Pancreas (tissue), 10 donors: ENCODE results near the gene ACTG2. TPM values are rescaled to one million over a fixed set of nuclear protein-coding genes. Genes with fewer than 3 reads are reported as not detected.

Source experiments
- ATAC-seq, 4 donors: fragments of 200-7000 bp; cut with Tn5 transposase; one replicate each; pipeline versions ENCODE4 v1.8.0 to v1.9.1; 2020; ENCODE audit warnings: mild to moderate bottlenecking in 4 of 4, moderate library complexity in 4 of 4
- DNase-seq, 6 donors: peaks; one replicate each; pipeline ENCODE4 v3.0.0-alpha.2; 2020
- FAIRE-seq: peaks from 2 replicates; lab custom pipeline; 2012; peaks lifted over from hg19 to GRCh38; lab: Jason Lieb, UNC
- H3K27ac ChIP-seq, 4 donors: fragments of 200-600 bp; sonication (generic); 1 replicate in 3 of 4; 2 replicates in 1 of 4; pipeline versions ENCODE4 v1.5.0 to v1.8.0; 2020
- H3K27me3 ChIP-seq, 4 donors: fragments of 200-600 bp; one replicate each; pipeline ENCODE4 v1.8.0; 2021
- H3K36me3 ChIP-seq, 3 donors: fragments of 200-600 bp; sonication (generic) in 1 of 3; one replicate each; pipeline versions ENCODE4 v1.5.0 to v1.8.0; 2020 to 2021
- H3K4me1 ChIP-seq, 3 donors: fragments of 200-600 bp; one replicate each; pipeline ENCODE4 v1.8.0; 2021
- H3K4me3 ChIP-seq, 4 donors: fragments of 200-600 bp; sonication (generic) in 2 of 4; one replicate each; pipeline versions ENCODE4 v1.5.0 to v1.8.0; 2020 to 2021
- H3K9me3 ChIP-seq, 4 donors: fragments of 200-600 bp; one replicate each; pipeline ENCODE4 v1.8.0; 2021
- WGBS, 2 donors: extraction: QIAGEN DNeasy Blood & Tissue Kit; methylation state at CpG; one replicate each; pipeline ENCODE4 v1.1.7; 2013; 5-methylcytosine and 5-hydroxymethylcytosine counted together
- intact Hi-C, 3 donors: fragments of 100-400 bp; cut with DNase I; formaldehyde crosslinking; loops; one replicate each; pipeline versions ENCODE4 v1.11.1 to v1.14.2; 2022
- polyA plus RNA-seq, 2 donors: library from polyadenylated mRNA; stranded (reverse); fragments of 200-250 nt; gene quantifications; one replicate each; pipeline ENCODE4 v1.2.3, GENCODE V29; 2013
- total RNA-seq, 6 donors: library from RNA; stranded (reverse); fragmentation: NEBNext Ultra II Directional in 4 of 6; extraction: Animal tissue kit (Norgen Biotek cat#: 25700) in 4 of 6; gene quantifications; one replicate each; pipeline versions ENCODE4 v1.2.1 to v1.2.4, GENCODE V29; 2021 to 2023
- TF ChIP-seq, protein P1 (sequence below), 4 donors: fragments of 200-600 bp; sonication (generic) in 3 of 4; IDR thresholded peaks; one replicate each; pipeline versions ENCODE4 v1.5.0 to v1.8.0; 2021; ENCODE audit warnings: antibody characterized with exemption in 4 of 4
- donor health status: healthy with polysubstance abuse.
- donor health status: DM: no; HTN: no; CAD: no; lungs with moderate emphysema.
- donor health status: DM: no; HTN: no; CAD: no.
- donor health status: control.
- donor health status: control.
- donor health status: Bipolar disorder and iron deficiency.
- donor health status: DM: yes; HTN: yes; CAD: no.
- donor health status: DM: no; HTN: no; CAD: no.
- donor health status: DM: no; HTN: no; CAD: no.
- donor health status: DM: yes; HTN: yes; CAD: no.

ACTG2 gene
- total and polyA plus RNA-seq, 8 donors: 0.28 to 76.3 (median 1.7) TPM

DNA sequence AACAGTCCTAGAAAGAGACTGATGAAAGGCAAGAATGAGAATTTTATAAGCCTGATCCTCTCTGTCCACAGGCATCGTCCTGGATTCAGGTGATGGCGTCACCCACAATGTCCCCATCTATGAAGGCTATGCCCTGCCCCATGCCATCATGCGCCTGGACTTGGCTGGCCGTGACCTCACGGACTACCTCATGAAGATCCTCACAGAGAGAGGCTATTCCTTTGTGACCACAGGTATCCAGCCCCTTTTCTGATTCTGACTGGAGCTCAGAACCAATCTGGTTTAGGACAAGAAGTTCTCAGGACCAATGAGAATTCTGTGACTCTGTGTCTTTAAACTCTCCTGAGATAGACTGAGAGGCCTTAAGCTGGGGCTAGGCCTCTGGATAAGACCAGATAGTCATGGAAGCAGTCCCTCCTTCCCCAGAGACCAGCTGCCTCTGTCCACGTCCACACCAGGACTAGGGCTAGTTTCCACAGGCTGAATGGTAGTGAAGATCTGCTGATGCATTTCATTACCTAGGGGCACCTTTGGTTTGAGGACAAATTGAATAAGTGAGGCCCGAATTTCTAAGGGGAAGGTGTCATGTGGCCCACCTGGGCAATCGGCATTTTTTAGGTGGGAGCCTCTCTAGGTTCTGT lies 20.7 kb downstream of the ACTG2 start:
- DNase-seq (no peak), FAIRE-seq (no peak), ATAC-seq (no peak)
- H3K4me3 ChIP-seq: no peak overlapping the region
- TF ChIP-seq, protein P1, sequence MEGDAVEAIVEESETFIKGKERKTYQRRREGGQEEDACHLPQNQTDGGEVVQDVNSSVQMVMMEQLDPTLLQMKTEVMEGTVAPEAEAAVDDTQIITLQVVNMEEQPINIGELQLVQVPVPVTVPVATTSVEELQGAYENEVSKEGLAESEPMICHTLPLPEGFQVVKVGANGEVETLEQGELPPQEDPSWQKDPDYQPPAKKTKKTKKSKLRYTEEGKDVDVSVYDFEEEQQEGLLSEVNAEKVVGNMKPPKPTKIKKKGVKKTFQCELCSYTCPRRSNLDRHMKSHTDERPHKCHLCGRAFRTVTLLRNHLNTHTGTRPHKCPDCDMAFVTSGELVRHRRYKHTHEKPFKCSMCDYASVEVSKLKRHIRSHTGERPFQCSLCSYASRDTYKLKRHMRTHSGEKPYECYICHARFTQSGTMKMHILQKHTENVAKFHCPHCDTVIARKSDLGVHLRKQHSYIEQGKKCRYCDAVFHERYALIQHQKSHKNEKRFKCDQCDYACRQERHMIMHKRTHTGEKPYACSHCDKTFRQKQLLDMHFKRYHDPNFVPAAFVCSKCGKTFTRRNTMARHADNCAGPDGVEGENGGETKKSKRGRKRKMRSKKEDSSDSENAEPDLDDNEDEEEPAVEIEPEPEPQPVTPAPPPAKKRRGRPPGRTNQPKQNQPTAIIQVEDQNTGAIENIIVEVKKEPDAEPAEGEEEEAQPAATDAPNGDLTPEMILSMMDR (IDR thresholded peaks at IDR 0.05): no peak
- no peaks in the 10 kb centered on the region for H3K9me3 ChIP-seq
- H3K27ac ChIP-seq: no peak overlapping the region
- H3K27me3 ChIP-seq: no peaks in the 10 kb centered on the region
- H3K36me3 ChIP-seq: no peaks in the 10 kb centered on the region
- no peaks in the 10 kb centered on the region for H3K4me1 ChIP-seq
- intact Hi-C loops: no loop called here
- 83 to 87% methylated on average over 8 of the region's 8 CpGs for WGBS, 2 donors

DNA sequence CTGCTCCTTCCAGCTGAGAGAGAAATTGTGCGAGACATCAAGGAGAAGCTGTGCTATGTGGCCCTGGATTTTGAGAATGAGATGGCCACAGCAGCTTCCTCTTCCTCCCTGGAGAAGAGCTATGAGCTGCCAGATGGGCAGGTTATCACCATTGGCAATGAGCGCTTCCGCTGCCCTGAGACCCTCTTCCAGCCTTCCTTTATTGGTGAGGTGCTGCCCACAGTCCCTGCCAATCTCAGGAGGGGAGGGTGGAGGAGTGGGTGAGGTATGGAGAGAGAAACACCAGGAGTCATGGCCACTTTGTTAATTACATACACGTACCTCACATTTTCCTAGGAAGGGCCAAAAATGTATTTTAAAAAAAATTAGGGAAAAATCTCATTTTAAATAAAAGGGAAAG lies 21.9 kb downstream of the ACTG2 start:
- Histone ChIP-seq H3K27ac (no peak overlapping the region), H3K27me3 (no peaks in the 10 kb centered on the region), H3K9me3 (no peaks in the 10 kb centered on the region), H3K4me3 (no peak overlapping the region), H3K36me3 (no peaks in the 10 kb centered on the region), H3K4me1 (no peaks in the 10 kb centered on the region)
- TF ChIP-seq, protein P1 (IDR thresholded peaks at IDR 0.05): no peak
- FAIRE-seq (no peak), ATAC-seq (no peak), DNase-seq (no peak)
- intact Hi-C loops: no loop called here
- 82 to 89% methylated on average over 4 of the region's 4 CpGs for WGBS, 2 donors

DNA sequence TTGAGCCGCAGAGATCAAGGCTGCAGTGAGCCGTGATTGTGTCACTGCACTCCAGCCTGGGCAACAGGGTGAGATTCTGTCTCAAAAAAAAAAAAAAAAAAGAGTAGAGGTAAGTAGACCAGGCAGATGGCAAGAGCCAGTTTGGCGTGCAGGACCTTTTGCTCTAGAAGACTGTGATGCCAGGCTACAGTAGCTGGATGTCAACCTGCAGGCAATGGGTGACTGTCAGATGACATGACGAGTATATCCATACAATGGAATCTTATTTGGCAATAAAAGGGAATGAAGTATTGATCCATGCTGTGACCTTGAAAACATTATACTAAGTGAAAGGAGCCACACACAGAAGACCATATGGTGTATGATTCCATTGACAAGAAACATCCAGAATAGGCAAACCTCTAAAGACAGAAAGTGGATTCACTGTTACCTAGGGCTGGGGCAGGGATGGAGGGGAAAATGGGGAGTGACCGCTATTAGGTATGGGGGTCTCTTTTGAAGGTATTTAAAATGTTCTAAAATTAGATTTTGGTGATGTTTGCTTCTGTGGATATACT lies 22.7 kb downstream of the ACTG2 start:
- H3K4me3 ChIP-seq: no peak overlapping the region
- intact Hi-C loops: no loop called here
- no peak for ATAC-seq
- no peak for FAIRE-seq
- H3K27ac ChIP-seq: no peak overlapping the region
- TF ChIP-seq, protein P1 (IDR thresholded peaks at IDR 0.05): no peak
- no peaks in the 10 kb centered on the region for H3K27me3 ChIP-seq
- H3K4me1 ChIP-seq: no peaks in the 10 kb centered on the region
- WGBS, 2 donors: 79 to 93% methylated on average over 5 of the region's 5 CpGs
- DNase-seq: no peak
- no peaks in the 10 kb centered on the region for H3K9me3 ChIP-seq
- H3K36me3 ChIP-seq: no peaks in the 10 kb centered on the region

DNA sequence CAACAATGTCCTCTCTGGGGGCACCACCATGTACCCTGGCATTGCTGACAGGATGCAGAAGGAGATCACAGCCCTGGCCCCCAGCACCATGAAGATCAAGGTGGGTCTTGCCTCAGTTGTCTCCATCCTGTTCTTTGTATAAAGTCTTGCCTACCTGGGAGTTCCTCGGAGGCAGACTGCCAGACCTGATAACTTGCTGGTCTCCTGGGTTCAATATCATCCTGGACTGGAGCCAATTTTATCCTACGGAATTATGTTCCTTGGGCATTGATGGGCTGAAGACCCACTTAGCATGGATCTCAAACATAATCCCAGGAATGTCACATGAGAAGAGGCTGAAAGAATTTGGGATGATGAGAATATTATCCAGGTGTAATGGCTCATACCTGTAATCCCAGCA lies 23.9 kb downstream of the ACTG2 start:
- Histone ChIP-seq H3K4me1 (no peaks in the 10 kb centered on the region), H3K36me3 (no peaks in the 10 kb centered on the region), H3K27ac (no peak overlapping the region), H3K27me3 (no peaks in the 10 kb centered on the region), H3K4me3 (no peak overlapping the region), H3K9me3 (no peaks in the 10 kb centered on the region)
- FAIRE-seq: no peak
- WGBS, 2 donors: 32 to 65% methylated on average over 2 of the region's 2 CpGs
- intact Hi-C loops: no loop called here
- TF ChIP-seq, protein P1 (IDR thresholded peaks at IDR 0.05): no peak
- no peak for DNase-seq
- ATAC-seq: no peak

DNA sequence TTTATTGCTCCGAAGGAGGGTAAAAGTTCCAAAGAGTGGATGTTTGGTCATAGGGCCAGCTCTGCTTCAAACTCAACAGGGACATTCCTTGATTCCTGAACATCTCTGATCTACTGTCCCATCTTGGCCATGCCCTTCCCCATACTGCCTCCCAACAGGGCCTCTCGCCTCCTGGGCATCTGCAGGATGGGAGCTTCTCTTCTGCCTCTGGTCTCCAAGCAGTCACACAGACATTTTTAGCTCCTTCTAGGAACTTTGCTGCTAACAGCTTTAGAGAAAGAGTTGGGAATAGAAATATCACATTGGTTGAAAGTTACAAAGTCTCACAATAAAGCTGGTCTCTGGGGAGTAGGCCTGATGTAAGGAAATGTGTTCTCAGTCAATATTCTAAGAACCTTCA lies 24.5 kb downstream of the ACTG2 start:
- 47 to 87% methylated on average over 2 of the region's 2 CpGs for WGBS, 2 donors
- Histone ChIP-seq H3K27ac (no peak overlapping the region), H3K27me3 (no peaks in the 10 kb centered on the region), H3K9me3 (no peaks in the 10 kb centered on the region), H3K36me3 (no peaks in the 10 kb centered on the region), H3K4me3 (no peak overlapping the region), H3K4me1 (no peaks in the 10 kb centered on the region)
- FAIRE-seq: no peak
- ATAC-seq: no peak
- intact Hi-C loops: no loop called here
- no peak for DNase-seq
- TF ChIP-seq, protein P1 (IDR thresholded peaks at IDR 0.05): no peak
